Esophagus squamous epithelium (tissue), 4 donors: ENCODE results near the gene PCSK5.

Experiments used
- POLR2A ChIP-seq, 4 donors: fragments of 450-650 bp; IDR thresholded peaks; one replicate each; pipeline ENCODE4 v1.6.1; 2017; ENCODE audit warnings: antibody characterized with exemption in 4 of 4, mild to moderate bottlenecking in 4 of 4, moderate library complexity in 3 of 4
- TF ChIP-seq, protein P1 (sequence below), 6 experiments: fragments of 450-650 bp in 4 of 6; fragments of 200-600 bp in 2 of 6; sonication (generic) in 2 of 6; IDR thresholded peaks; one replicate each; pipeline ENCODE4 v1.5.1; 2016 to 2019; ENCODE audit warnings: antibody characterized with exemption in 6 of 6, mild to moderate bottlenecking in 4 of 6, moderate library complexity in 4 of 6

DNA sequence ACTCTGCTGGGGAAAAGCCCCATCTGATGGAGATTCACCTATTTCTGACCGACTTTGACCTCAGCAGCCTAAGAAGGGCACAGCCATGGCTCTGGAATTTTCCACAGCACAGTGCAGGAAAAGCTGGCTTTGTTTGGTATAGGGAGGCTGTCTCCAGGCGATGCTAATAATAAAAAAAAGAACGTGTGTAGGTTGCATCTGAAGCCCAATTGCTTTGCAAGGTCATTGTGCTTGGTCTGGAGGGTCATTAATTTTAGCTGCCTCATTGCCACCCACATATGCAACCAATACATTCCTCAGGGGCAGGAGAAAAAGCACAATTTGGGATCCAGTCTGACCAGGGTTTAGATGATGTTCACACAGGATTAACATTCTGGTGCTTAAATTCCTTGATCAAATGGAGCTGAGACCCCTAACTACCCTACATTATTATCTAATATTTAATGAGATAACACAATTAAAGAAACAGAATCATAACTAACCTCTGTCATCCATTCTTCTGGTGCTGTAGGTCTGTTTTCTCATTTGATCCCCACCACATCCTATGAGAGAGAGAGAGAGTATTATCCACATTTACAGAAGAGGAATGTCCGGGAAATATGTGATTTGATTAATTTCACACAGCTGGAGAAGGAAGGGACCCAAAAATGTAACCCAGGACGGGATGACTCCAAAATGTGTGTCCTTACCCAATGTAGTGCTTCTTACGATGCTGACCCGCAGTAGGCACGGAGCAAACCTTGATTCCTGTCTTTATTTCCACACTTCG, 327.8 kb downstream of the PCSK5 start:
- TF ChIP-seq, protein P1, sequence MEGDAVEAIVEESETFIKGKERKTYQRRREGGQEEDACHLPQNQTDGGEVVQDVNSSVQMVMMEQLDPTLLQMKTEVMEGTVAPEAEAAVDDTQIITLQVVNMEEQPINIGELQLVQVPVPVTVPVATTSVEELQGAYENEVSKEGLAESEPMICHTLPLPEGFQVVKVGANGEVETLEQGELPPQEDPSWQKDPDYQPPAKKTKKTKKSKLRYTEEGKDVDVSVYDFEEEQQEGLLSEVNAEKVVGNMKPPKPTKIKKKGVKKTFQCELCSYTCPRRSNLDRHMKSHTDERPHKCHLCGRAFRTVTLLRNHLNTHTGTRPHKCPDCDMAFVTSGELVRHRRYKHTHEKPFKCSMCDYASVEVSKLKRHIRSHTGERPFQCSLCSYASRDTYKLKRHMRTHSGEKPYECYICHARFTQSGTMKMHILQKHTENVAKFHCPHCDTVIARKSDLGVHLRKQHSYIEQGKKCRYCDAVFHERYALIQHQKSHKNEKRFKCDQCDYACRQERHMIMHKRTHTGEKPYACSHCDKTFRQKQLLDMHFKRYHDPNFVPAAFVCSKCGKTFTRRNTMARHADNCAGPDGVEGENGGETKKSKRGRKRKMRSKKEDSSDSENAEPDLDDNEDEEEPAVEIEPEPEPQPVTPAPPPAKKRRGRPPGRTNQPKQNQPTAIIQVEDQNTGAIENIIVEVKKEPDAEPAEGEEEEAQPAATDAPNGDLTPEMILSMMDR (IDR thresholded peaks at IDR 0.05): no peak
- TF ChIP-seq POLR2A (IDR thresholded peaks at IDR 0.05): no peak
